GM12878 (cell line): ENCODE results near the gene MIAT. TPM values are rescaled to one million over a fixed set of nuclear protein-coding genes. Genes with fewer than 3 reads are reported as not detected.

Experiments used
- ATAC-seq: fragments of 200-7000 bp; cut with Tn5 transposase; 3 replicates; pipeline ENCODE4 v1.9.1; 2020; ENCODE audit warnings: mild to moderate bottlenecking, moderate library complexity
- BruUV-seq: library from RNA; stranded (reverse); fragments of 400-500 nt; replicated peaks from 2 replicates; lab custom pipeline; 2021; lab: Mats Ljungman, UMichigan
- CTCF ChIA-PET: fragments of 300-600 bp; sonication (Branson Sonifier 250); formaldehyde crosslinking; extraction: SDS; loops from one replicate; lab custom pipeline; 2021; ENCODE audit warnings: inconsistent platforms; lab: Yijun Ruan, JAX
- POLR2A ChIA-PET: fragments of 350-600 bp; formaldehyde crosslinking; extraction: SDS; loops from one replicate; lab custom pipeline; 2021; ENCODE audit warnings: inconsistent platforms; lab: Charles Lee
- RAD21 ChIA-PET: fragments of 300-600 bp; sonication (Branson Sonifier 250); formaldehyde crosslinking; loops from one replicate; lab custom pipeline; 2023; ENCODE audit warnings: antibody characterized with exemption; ENCODE audit not compliant: unreplicated experiment; lab: Charles Lee
- SMC1A ChIA-PET: fragments of 300-600 bp; sonication (Branson Sonifier 250); formaldehyde crosslinking; loops from one replicate; lab custom pipeline; 2023; ENCODE audit not compliant: unreplicated experiment, uncharacterized antibody; lab: Charles Lee
- DNase-seq: peaks from one replicate; pipeline ENCODE4 v3.0.0-alpha.2; 2011; ENCODE audit warnings: low read depth, low spot score
- FAIRE-seq: peaks from 3 replicates; lab custom pipeline; 2011; peaks lifted over from hg19 to GRCh38; lab: Jason Lieb, UNC
- H2AFZ ChIP-seq: 2 replicates; pipeline ENCODE4 v1.6.0; 2011; ENCODE audit warnings: low read depth, low read length, control low read depth; ENCODE audit not compliant: control insufficient read depth
- H3K27ac ChIP-seq: 2 replicates; pipeline ENCODE4 v1.5.1; 2011; ENCODE audit warnings: control low read depth; ENCODE audit not compliant: control insufficient read depth, insufficient read depth
- H3K27me3 ChIP-seq, 2 experiments: replicated peaks in 1 of 2; 2 replicates each; pipeline versions ENCODE4 v1.6.0 to v1.6.1; 2011; ENCODE audit warnings: low read length in 1 of 2; ENCODE audit not compliant: control insufficient read depth in 2 of 2, insufficient read depth in 2 of 2
- H3K36me3 ChIP-seq, 2 experiments: 2 replicates each; pipeline ENCODE4 v1.5.1; 2011; ENCODE audit warnings: low read length in 1 of 2; ENCODE audit not compliant: control insufficient read depth in 2 of 2, insufficient read depth in 2 of 2
- H3K4me1 ChIP-seq: 2 replicates; pipeline ENCODE4 v1.6.1; 2011; ENCODE audit warnings: mild to moderate bottlenecking, low read length, moderate library complexity, mixed read lengths; ENCODE audit not compliant: control insufficient read depth, insufficient read depth
- H3K4me2 ChIP-seq: 2 replicates; pipeline ENCODE4 v1.6.0; 2011; ENCODE audit warnings: control low read depth; ENCODE audit not compliant: control insufficient read depth, insufficient read depth
- H3K4me3 ChIP-seq: fragments of 200-600 bp; sonication (generic); 2 replicates; pipeline ENCODE4 v1.5.1; 2016
- H3K79me2 ChIP-seq: 2 replicates; pipeline ENCODE4 v1.6.0; 2011; ENCODE audit warnings: low read length; ENCODE audit not compliant: control insufficient read depth, insufficient read depth
- H3K9ac ChIP-seq: 2 replicates; pipeline ENCODE4 v1.8.0; 2011; ENCODE audit warnings: low read length, control low read depth, mixed read lengths; ENCODE audit not compliant: control insufficient read depth, insufficient read depth
- H3K9me3 ChIP-seq: replicated peaks from 3 replicates; pipeline ENCODE4 v1.5.1; 2011; ENCODE audit warnings: mild to moderate bottlenecking, low read length; ENCODE audit not compliant: control insufficient read depth, insufficient read depth
- H4K20me1 ChIP-seq: 2 replicates; pipeline ENCODE4 v1.6.0; 2011; ENCODE audit not compliant: control insufficient read depth, insufficient read depth
- ETV6 ChIP-seq, 2 experiments: fragments of 450-650 bp in 1 of 2; IDR thresholded peaks in 1 of 2; conservative IDR thresholded peaks in 1 of 2; 2 replicates each; pipeline ENCODE4 v1.6.1; 2014; ENCODE audit warnings: antibody characterized with exemption in 1 of 2, borderline replicate concordance in 1 of 2, low read depth in 1 of 2, mild to moderate bottlenecking in 1 of 2, moderate library complexity in 1 of 2
- MTA3 ChIP-seq: IDR thresholded peaks from 2 replicates; pipeline ENCODE4 v1.6.1; 2012; ENCODE audit warnings: low read length, inconsistent platforms, borderline replicate concordance
- NBN ChIP-seq: fragments of 450-650 bp; IDR thresholded peaks from 2 replicates; pipeline ENCODE4 v1.6.1; 2016
- WGBS: methylation state at CpG from one replicate; pipeline ENCODE4 v1.1.6; 2016; ENCODE audit warnings: low lambda C conversion rate; ENCODE audit not compliant: insufficient replicate concordance, insufficient coverage; ENCODE audit errors: missing lambda C conversion rate; 5-methylcytosine and 5-hydroxymethylcytosine counted together
- in situ Hi-C: fragments of 300-500 bp; cut with MboI; formaldehyde crosslinking; loops from 9 replicates; pipeline ENCODE4 v1.14.3; 2018; ENCODE audit warnings: mixed read lengths
- intact Hi-C: fragments of 100-400 bp; cut with micrococcal nuclease; formaldehyde crosslinking; loops from one replicate; pipeline ENCODE4 v1.14.2; 2022; ENCODE audit not compliant: unreplicated experiment
- polyA plus RNA-seq, 11 experiments: library from polyadenylated mRNA; depleted of rRNA in 4 of 11; unstranded in 6 of 11; stranded (reverse) in 5 of 11; fragments of >200 nt; fragmentation: Nextera tagmentation in 4 of 11; fragmentation: Illumina TruSeq in 1 of 11; extraction: Ambion mirVana in 4 of 11; extraction: Trizol in 1 of 11; gene quantifications; 1 replicate in 1 of 11; 2 replicates in 10 of 11; pipeline versions ENCODE4 v1.2.1 to v1.2.3, GENCODE V29; 2011 to 2016; ENCODE audit warnings: inconsistent platforms in 2 of 11, missing spikeins in 2 of 11, low read depth in 1 of 11
- total RNA-seq, 4 experiments: library from RNA; depleted of rRNA in 3 of 4; stranded (reverse); fragments of >200 nt in 3 of 4; fragmentation: Illumina TruSeq in 1 of 4; extraction: Trizol in 1 of 4; gene quantifications; 2 replicates each; pipeline versions ENCODE4 v1.2.1 to v1.2.3, GENCODE V29; 2013 to 2021
- TF ChIP-seq, protein P1 (sequence below): IDR thresholded peaks from 2 replicates; pipeline ENCODE4 v1.6.1; 2012; ENCODE audit warnings: improper control_type of control experiment, low read depth, low read length; ENCODE audit not compliant: insufficient replicate concordance

Gene MIAT
- total and polyA plus RNA-seq, 10 of the 15 experiments (the other 5 are each of a cell fraction or from before 2014, with no cell fraction given) = 0.39 to 13.7 (median 4.6) TPM

DNA sequence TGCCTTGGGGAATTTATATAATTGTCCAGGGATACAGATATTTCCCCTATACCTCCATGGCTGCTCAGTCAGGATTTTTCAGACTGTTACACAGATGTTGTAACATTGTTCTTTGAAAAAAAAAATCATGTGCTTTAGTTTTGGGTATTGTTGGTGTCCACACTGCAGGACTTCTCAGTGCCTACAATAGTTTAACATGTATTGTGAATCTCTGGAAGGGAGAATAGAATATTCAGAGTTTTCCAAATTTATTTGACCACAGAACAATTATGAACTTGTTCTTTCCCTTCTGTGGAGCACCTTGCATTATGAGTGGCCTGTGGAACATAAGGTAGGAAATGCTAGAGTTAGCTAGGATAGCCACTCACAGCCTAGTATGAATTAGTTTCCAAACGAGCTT lies 21.1 kb upstream of the MIAT start:
- ChIA-PET RAD21 (no interaction called here), POLR2A (interaction anchor here (0.6 kb wide), 1 partner anchor 107 kb away, joined by 3 read pairs; no protein-coding TSS in a partner anchor), CTCF (interaction anchor here (1.2 kb wide), 1 partner anchor 12 kb away, joined by 3 read pairs; no protein-coding TSS in a partner anchor), SMC1A (interaction anchor here (1.6 kb wide), 1 partner anchor 133 kb away, joined by 3 read pairs; no protein-coding TSS in a partner anchor)
- H3K4me3 ChIP-seq = no peak overlapping the region
- in situ Hi-C loops = no loop called here
- no peak for FAIRE-seq
- no peaks in the 10 kb centered on the region for H3K36me3 ChIP-seq
- no peak for TF ChIP-seq ETV6 (conservative IDR thresholded peaks at IDR 0.05 in 1 of 2, IDR thresholded peaks at IDR 0.05 in 1 of 2; ENCODE audit: borderline replicate concordance in 1 of 2, low read depth in 1 of 2)
- TF ChIP-seq NBN = no peak
- TF ChIP-seq, protein P1, sequence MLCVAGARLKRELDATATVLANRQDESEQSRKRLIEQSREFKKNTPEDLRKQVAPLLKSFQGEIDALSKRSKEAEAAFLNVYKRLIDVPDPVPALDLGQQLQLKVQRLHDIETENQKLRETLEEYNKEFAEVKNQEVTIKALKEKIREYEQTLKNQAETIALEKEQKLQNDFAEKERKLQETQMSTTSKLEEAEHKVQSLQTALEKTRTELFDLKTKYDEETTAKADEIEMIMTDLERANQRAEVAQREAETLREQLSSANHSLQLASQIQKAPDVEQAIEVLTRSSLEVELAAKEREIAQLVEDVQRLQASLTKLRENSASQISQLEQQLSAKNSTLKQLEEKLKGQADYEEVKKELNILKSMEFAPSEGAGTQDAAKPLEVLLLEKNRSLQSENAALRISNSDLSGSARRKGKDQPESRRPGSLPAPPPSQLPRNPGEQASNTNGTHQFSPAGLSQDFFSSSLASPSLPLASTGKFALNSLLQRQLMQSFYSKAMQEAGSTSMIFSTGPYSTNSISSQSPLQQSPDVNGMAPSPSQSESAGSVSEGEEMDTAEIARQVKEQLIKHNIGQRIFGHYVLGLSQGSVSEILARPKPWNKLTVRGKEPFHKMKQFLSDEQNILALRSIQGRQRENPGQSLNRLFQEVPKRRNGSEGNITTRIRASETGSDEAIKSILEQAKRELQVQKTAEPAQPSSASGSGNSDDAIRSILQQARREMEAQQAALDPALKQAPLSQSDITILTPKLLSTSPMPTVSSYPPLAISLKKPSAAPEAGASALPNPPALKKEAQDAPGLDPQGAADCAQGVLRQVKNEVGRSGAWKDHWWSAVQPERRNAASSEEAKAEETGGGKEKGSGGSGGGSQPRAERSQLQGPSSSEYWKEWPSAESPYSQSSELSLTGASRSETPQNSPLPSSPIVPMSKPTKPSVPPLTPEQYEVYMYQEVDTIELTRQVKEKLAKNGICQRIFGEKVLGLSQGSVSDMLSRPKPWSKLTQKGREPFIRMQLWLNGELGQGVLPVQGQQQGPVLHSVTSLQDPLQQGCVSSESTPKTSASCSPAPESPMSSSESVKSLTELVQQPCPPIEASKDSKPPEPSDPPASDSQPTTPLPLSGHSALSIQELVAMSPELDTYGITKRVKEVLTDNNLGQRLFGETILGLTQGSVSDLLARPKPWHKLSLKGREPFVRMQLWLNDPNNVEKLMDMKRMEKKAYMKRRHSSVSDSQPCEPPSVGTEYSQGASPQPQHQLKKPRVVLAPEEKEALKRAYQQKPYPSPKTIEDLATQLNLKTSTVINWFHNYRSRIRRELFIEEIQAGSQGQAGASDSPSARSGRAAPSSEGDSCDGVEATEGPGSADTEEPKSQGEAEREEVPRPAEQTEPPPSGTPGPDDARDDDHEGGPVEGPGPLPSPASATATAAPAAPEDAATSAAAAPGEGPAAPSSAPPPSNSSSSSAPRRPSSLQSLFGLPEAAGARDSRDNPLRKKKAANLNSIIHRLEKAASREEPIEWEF = no peak
- no peak for TF ChIP-seq MTA3
- no peak overlapping the region for H2AFZ ChIP-seq
- intact Hi-C loops = no loop called here
- H3K27ac ChIP-seq = no peak overlapping the region
- no peaks in the 10 kb centered on the region for H3K4me1 ChIP-seq
- no peak overlapping the region for H3K9ac ChIP-seq
- no peak for ATAC-seq
- BruUV-seq = no TSS peak
- no peaks in the 10 kb centered on the region for H4K20me1 ChIP-seq
- no peak for DNase-seq
- H3K4me2 ChIP-seq = no peak overlapping the region
- no peaks in the 10 kb centered on the region for H3K79me2 ChIP-seq
- no peaks in the 10 kb centered on the region for H3K27me3 ChIP-seq
- WGBS = 0% methylated on average over 1 of the region's 1 CpG
- H3K9me3 ChIP-seq = no peaks in the 10 kb centered on the region
